Vagina (tissue), 2 donors: ENCODE results near the gene KREMEN2.

Source experiments
- POLR2A ChIP-seq, 2 donors: fragments of 450-650 bp; IDR thresholded peaks; one replicate each; pipeline ENCODE4 v1.6.1; 2017; ENCODE audit warnings: antibody characterized with exemption in 2 of 2, mild to moderate bottlenecking in 2 of 2, moderate library complexity in 2 of 2
- POLR2AphosphoS5 ChIP-seq, 2 donors: sonication (generic); formaldehyde crosslinking; IDR thresholded peaks; one replicate each; pipeline ENCODE4 v1.9.0; 2017; ENCODE audit warnings: antibody characterized with exemption in 2 of 2, mild to moderate bottlenecking in 2 of 2, low read depth in 1 of 2; ENCODE audit not compliant: insufficient read depth in 1 of 2
- TF ChIP-seq, protein P1 (sequence below), 3 experiments: fragments of 450-650 bp in 2 of 3; fragments of 200-600 bp in 1 of 3; sonication (generic) in 1 of 3; IDR thresholded peaks; one replicate each; pipeline ENCODE4 v1.5.1; 2017 to 2019; ENCODE audit warnings: antibody characterized with exemption in 3 of 3, mild to moderate bottlenecking in 2 of 3, moderate library complexity in 2 of 3

DNA sequence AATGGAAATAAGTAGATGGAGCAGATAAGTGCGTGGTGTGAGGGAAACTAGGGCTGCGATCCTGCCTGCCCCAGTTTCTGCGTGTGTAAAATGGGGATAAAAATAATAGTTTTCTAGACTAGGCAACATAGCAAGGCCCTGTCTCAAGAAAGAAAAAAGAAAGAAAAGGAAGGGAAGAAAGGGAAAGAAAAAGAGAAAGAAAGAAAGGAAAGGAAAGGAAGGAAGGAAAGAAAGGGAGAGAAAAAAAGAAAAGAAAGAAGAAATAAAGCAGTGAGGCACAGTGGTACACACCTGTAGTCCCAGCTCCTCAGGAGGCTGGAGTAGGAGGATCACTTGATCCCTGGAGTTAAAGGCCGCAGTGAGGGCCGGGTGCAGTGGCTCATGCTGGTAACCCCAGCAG, 18.3 kb downstream of the KREMEN2 start:
- no peak for TF ChIP-seq POLR2AphosphoS5 (IDR thresholded peaks at IDR 0.05; ENCODE audit: insufficient read depth in 1 of 2, low read depth in 1 of 2)
- TF ChIP-seq, protein P1, sequence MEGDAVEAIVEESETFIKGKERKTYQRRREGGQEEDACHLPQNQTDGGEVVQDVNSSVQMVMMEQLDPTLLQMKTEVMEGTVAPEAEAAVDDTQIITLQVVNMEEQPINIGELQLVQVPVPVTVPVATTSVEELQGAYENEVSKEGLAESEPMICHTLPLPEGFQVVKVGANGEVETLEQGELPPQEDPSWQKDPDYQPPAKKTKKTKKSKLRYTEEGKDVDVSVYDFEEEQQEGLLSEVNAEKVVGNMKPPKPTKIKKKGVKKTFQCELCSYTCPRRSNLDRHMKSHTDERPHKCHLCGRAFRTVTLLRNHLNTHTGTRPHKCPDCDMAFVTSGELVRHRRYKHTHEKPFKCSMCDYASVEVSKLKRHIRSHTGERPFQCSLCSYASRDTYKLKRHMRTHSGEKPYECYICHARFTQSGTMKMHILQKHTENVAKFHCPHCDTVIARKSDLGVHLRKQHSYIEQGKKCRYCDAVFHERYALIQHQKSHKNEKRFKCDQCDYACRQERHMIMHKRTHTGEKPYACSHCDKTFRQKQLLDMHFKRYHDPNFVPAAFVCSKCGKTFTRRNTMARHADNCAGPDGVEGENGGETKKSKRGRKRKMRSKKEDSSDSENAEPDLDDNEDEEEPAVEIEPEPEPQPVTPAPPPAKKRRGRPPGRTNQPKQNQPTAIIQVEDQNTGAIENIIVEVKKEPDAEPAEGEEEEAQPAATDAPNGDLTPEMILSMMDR (IDR thresholded peaks at IDR 0.05): no peak
- TF ChIP-seq POLR2A (IDR thresholded peaks at IDR 0.05): no peak
